RPMI8226 (cell line): ENCODE results near the gene TLR4.
A peak's percentile ranks its signal among the peaks of the same experiment; 100 is the strongest.

Experiments used
- DNase-seq: peaks from one replicate; pipeline ENCODE4 v3.0.0-alpha.2; 2015

TLR4 gene

DNA sequence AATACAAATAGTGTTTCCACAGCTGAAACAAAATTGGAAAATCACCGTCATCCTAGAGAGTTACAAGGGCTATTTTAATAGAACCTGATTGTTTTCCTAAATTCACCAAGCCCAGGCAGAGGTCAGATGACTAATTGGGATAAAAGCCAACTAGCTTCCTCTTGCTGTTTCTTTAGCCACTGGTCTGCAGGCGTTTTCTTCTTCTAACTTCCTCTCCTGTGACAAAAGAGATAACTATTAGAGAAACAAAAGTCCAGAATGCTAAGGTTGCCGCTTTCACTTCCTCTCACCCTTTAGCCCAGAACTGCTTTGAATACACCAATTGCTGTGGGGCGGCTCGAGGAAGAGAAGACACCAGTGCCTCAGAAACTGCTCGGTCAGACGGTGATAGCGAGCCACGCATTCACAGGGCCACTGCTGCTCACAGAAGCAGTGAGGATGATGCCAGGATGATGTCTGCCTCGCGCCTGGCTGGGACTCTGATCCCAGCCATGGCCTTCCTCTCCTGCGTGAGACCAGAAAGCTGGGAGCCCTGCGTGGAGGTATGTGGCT lies at the start of gene TLR4:
TLR4 (plus strand) TSS at position 380 of the 552 bp plus-strand sequence; CDS start at position 450, 70 bp downstream.
- DNase-seq = peak; percentile 90

DNA sequence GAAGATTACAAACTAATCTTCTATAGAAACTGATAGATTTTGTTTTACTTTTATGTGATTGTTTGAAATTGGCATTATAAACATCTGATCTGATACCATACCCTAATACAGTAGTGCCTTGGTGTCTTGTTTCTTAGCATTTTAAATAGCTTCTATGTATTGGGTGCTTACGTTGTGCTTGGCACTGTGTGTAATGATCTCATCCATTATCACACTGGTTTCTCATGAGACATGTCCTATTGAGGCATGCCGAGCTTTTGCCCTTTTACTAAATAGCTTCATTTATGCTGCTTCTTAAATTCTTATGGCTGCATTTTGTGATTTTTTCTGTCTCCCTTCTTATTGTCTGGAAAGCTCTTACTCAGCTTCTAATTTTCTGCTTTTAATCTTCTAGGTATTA lies 48.2 kb upstream of the TLR4 start:
- DNase-seq = no peak

DNA sequence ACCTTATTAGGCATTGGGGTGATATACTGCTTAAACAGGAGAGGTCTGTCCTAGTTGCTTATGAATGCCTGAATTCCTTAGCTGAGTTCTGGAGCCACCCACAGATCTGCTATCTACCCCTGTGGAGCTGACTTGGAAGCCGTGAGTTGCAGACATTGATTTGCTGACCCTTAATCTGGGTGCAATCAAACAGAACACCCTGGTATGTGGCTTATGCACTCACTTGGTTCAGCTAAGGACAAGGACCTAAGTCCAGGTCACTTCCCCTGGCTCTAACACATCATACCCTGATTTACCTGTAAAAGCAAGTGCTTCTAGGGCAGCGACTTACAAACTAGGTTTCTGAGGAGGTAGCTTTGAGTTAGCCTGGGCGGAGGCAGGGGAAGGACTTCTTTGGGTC lies 41.6 kb upstream of the TLR4 start:
- DNase-seq = no peak

DNA sequence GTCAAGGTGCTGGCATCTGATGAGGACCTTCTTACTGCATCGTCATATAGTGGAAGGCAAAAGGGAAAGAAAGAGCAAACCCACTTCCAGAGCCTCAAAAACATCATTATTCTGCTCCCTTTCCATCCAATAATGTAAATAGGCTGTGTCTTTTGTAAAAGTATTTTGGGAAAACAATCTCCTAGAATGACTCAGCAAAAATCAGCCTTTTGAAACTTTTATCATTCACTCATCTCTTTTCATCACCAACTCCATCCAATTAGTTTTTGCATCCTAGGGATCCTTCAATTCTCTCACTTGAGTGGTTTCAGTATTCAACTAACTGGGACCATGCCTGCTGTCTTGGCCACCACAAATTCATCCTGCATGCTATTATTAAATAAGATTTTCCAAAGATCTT lies 39.8 kb upstream of the TLR4 start:
- no peak for DNase-seq

DNA sequence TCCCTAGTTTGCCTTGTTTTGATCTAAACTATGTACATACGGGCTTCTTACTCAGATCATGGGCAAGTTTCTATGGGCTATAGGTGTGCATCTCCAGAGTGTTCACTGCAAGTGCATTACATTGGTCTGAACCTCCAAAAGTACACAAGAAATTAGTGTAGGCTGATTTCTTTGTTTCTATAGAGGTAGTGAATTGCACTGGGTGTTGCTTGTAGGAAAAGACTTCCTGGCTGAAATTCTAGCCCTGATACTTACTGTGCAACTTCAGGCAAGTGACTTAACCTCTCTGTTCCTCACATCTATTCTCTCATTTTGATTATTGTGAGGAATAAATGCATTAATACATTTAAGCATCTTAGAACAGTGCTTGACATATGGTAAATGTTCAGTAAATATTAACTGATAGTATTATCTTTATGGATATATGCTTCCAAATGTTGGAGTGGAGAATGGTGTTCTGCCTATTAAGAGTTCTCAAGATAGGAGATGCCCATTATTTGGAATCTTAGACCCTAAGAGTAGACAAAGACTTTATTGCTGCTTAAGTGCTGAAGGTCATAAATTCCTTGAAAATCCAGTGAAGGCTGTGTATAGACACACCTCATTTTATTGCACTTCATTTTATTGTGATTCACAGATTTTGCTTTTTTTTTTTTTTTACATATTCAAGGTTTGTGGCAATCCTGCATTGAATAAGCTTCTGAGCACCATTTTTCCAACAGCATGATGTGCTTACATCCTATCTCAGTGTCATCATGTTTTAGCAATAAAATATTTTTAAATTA lies 38.4 kb upstream of the TLR4 start:
- no peak for DNase-seq

DNA sequence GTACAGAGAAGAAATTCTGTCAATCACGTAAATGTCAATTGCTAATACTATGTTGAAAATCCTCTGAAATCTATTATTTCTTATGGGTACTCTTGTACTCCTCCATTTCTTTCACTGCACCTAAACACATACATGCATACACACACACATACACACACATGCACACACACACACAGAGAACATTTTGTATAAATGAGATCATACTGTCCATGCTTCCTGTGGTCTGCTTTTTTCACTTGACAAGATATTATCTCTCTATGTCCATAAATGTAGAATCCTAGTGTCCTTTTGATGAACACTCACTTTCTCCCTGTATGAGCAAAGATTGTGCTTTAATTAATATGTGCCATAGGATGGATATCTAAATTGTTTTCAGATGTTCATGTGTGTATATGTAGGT lies 32.7 kb upstream of the TLR4 start:
- no peak for DNase-seq

DNA sequence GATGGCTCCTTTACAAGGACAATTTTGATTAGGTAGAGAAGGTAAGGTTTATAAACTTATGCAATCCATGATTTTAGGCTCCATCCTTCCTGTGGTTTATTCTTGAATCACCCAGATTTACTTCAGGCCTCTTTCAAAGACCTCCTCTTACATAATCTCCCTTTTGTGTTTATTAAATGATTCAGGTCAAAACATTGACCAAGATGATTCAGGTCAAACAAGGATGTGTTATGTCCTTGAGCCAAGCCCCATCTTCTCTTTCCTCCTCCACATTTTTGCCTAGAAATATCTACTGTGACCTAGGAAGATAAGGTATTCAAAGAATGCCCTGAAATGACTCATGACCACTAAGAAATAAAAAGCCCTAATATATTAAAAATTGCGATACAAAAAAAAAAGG lies 31.8 kb upstream of the TLR4 start:
- DNase-seq = no peak

DNA sequence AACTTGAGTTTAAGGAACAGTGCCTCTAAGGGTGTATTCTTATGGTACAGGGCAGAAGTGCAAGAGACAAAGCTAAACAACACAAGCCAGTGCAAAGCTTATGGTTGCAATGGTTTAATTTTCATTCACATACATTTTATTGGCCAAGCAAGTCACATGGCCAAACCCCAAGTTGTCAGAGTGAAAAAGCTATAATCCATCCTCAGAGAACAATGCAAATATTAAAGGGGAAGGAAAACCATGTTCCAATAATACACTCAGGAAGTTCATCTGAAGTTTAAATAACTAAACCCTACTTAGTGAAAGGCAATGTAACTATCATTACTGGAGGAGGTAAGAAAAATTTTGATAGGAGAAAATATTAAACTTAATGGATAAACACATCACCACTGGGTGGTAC lies 26.6 kb upstream of the TLR4 start:
- no peak for DNase-seq

DNA sequence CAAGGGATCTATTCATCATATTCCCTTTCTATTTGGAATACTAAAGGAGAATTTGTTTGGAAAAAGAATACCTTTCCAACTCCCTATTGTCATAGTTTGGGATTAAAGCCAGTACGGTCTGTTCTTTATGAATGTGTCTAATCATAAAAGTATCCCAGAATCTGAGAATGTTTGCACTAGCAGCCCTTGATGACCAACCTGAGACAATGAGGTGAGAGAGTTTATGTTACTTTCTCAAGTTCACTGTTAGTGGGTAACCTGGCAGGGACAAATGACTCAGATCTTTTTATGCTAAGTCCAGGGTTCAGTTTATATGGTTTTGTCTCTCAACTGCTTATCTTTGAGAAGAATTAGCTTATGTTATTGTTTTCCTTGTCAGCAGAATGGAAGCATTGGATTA lies 25.3 kb upstream of the TLR4 start:
- DNase-seq = no peak

DNA sequence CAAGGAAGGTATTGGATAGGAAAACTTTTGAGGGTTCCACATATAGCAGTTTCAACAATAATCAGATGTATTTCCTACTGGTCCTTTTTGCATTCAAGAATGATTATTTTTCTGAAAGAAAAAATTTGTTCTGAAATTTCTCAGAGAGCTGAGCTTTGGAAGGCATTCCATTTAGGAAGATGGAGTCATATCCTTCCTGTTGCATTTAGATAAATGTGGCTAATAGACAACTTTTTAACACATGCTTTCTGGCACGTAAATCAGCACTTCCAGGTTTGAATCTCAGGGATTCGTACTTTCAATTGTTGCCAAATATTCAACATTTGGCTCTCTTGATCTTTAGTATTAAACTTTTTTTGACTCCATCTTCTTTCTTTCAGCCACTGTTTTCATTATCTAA lies 24.8 kb upstream of the TLR4 start:
- DNase-seq = no peak

DNA sequence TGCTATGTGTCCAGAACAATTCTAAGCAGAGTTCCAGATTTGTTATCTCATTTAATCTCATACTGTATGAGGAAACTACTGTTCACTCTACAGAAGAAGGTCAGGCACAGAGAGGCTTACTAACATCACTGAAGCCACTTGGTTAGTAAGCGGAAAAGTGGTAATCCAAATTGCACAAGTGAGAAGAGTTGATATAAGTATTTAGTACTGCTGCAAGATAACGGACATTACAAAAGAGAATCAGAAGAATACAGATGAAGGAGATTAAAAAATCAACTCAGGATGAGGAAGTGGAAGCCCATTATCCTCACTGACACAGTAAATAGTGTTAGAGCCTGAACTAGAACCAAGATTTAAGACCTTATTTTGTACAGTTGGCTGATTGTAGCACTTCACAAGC lies 22.3 kb upstream of the TLR4 start:
- no peak for DNase-seq

DNA sequence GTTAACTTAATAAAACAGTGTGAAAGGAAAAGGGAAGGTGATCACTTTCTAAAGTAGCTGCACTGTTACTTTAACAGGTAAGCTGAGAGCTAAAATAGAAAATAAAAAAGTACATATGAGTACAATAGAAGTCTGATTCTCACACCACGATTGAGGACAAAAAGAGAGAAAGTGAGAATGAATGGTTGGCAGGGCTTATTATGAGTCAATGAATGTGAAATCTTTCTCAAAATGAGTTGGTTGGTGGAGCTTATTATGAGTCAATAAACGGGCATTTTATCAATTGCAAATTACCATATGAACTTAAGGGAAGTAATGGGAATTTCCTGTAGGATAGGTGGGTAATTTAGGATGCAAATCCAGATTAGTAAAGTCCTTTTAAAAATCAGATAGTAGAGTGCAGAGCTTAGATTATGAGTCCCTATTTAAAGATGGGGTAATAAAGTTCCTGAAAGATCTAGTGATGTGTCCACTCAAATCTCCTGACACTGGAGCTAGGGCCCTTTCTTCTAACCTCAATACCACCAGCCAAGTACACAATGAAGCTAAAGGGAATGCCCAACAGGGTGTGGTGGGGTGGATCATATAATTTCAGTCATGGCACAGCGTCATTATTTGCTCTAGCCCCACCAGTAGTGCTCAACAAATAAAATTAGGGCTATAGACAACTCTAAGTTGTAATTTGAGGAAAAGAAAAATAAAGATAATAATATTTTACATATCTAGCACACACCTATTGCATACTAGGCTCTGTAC lies 21.1 kb upstream of the TLR4 start:
- DNase-seq = no peak

DNA sequence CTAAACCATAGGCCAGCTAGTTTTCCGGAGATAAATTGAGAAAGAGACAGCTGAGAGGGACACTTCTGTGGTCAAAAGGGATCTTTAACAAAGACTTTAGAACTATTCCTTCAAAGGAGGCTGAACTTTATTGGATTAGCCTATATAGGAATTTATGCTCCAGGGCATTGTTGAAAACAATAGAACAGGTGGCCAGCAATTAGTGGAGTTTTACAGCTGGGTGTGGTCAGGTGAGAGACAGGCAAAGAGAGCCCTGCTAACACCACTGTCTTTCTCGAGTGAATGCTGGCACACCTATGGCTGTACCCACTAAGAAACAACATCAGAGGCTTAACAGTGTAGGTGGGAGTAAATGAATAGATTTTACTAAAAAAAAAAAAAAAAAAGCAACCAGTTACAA lies 16.7 kb upstream of the TLR4 start:
- DNase-seq = no peak

DNA sequence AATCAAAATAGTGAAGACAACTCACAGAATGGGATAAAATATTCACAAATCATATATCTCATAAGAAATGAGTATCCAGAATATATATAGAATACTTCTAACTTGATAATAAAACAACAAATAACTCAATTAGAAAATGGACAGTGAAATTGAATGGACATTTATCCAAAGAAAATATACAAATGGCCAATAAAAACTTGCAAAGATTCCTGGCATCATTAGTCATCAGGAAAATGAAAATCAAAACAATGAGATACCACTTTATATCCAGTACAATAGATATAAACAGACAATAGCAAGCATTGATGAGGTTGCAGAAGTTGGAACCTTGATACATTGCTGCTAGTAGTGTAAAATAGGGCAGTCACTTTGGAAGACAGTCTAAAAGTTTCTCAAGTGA lies 12.8 kb upstream of the TLR4 start:
- DNase-seq = no peak

DNA sequence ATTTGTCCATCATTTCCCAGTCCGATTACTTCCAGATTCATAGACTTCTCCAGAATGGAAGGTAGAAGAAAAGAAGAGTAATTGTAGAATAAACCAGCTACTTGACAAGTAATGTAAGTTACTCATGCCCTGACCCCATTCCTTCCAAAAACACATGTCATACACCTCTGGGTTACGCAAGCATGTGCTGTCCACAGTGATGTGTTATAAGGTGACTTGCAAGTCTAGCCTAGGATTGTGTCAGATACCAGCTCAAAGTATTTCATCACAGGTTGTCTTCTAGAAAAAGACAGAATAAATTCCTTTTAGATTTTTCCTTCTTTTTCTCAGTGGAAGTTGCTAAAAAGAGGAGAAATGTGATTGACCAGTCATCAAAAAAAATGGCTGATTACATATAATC lies 8.0 kb upstream of the TLR4 start:
- DNase-seq = no peak

DNA sequence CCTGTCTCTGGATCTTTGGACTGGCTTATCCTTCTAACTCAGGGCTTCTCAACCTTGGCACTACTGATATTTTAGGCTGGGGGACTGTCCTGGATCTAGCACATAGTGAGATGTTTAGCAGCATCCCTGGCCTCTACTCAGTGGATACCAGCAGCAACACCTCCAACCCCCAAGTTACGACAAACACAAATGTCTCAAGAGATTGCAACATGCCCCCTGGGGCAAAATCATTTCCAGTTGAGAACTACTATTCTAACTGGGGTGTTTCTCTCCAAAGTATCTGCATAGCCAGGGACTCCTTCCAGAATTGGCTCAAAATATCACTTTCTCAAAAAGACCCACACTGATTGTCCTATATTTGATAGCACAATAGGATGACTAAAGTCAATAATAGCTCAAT lies 7.2 kb upstream of the TLR4 start:
- no peak for DNase-seq

DNA sequence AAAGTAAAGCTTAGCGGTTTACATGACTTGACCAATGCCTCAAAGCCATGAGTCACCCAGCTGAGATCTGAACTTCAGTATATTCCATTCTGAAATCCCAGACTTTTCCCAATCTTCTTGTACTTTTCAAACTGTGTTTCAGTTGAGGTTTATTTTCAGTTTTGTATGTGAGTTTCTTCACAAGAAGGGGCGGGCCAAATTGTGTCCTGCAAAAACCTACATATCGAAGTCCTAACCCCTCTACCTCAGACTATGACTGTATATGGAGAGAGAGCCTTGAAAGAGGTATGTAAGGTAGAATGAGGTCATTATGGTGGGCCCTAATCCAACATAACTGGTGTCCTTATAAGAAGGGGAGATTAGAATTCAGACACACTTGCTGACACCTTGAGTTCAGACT lies 666 bp upstream of the TLR4 start:
- peak; percentile 11 for DNase-seq

DNA sequence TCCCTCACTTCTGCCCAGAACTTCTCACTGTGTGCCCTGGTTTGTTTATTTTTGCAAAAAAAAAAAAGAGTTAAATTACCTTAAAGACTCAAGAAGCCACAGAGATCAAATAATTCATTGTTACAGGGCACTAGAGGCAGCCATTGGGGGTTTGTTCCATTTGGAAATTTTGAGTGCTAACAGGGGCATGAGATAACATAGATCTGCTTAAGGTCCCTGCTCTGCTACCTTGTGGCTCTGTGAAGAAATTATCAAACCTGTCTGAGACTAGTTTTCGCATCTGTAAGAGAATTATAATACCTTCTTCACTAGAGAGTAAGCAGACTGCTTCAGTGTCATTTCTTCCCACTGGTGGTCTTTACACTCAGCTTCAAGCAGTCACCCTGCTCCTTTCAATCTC lies 394 bp downstream of the TLR4 start:
- no peak for DNase-seq

DNA sequence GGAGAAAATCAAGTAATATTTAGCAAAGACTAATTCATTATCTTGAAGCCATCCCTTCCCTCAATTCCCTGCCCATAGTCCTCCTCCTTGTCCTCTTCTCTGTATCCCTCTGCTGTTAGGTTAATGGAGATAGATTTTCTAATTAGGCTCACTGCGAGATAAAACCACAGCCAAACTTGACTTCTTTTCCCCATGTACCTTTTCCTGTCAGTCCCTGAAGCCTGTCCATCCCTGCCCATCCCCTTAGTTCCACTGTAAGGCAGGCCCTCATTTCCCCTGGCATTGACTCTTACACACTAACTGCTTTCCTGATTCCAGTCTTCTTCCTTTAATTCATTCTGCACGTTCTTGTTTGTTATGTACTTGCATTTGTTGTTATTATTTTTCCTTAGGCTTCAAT lies 1.2 kb downstream of the TLR4 start:
- no peak for DNase-seq

DNA sequence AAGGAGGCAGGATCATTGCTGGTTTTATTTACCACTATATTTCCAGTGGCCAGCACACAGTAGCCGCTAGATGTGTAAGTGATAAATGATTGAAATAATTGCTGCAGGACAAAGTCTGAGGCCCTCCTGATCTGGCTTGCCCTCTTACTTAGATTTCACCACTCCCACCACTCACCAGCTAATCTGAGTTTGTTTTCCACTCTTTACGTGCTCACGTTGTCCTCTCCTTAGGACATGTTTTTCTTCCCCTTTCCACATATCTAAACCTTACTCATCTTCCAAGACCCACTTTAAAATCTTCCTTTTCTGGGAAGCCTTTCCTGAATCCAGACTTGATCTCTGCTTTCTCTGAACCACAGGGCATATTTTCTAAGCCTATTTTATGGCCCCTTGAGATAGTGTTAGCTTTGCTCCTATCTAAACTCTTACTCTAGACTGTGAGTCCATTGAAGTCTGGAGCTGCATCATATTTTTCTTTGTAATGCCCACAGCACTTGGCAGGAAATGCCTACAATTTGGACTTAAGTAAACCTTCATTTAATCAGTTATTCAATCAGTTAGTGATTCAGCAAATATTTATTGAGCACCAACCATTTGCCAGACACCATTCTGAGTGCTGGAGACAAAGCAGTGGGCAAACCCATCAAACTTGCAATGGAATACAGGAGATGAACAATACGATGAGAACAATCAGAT lies 2.4 kb downstream of the TLR4 start:
- DNase-seq = no peak

DNA sequence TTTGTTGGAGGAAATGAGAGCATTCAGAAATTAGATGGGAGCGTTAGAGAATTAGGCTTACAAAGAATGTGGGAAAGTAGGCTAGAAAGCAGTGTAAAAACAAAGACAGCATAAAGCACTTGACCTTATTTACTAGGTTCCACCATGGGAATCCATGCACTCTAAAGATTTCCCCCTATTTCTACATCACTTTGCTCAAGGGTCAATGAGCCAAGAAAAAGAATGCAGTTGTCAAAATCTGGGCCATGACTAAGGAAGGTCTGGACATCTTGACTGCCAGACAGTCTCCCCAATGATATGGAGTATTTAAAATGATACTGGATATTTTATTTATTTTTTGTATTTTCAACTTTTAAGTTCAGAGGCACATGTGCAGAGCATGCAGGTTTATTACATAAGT lies 3.4 kb downstream of the TLR4 start:
- DNase-seq = no peak

DNA sequence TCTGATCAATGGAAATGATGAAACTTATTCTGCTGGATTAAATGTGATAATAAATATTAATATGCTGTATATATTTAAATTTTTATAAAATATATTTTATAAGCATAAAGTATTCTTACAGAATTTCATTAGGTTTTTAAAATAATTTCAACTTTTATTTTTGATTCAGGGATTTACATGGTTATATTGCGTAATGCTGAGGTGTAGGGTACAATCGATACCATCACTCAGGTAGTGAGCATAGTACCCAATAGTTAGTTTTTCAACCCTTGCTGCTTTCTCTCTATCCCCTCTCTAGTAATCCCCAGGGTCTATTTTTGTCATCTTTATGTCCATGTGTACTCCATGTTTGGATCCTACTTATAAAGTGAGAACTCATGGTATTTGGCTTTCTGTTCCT lies 5.7 kb downstream of the TLR4 start:
- no peak for DNase-seq

DNA sequence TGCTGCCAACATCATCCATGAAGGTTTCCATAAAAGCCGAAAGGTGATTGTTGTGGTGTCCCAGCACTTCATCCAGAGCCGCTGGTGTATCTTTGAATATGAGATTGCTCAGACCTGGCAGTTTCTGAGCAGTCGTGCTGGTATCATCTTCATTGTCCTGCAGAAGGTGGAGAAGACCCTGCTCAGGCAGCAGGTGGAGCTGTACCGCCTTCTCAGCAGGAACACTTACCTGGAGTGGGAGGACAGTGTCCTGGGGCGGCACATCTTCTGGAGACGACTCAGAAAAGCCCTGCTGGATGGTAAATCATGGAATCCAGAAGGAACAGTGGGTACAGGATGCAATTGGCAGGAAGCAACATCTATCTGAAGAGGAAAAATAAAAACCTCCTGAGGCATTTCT lies 10.1 kb downstream of the TLR4 start:
- DNase-seq = no peak
